Fibroblast of mammary gland (primary cell): ENCODE results near the gene RNASE7.

ENCODE experiments used
- DNase-seq: peaks from one replicate; pipeline ENCODE4 v3.0.0-alpha.2; 2010; ENCODE audit warnings: low read depth
- H3K4me3 ChIP-seq: 2 replicates; pipeline ENCODE4 v1.5.1; 2011; ENCODE audit warnings: low read depth, mild to moderate bottlenecking, low read length, moderate library complexity; ENCODE audit not compliant: control insufficient read depth
- CTCF ChIP-seq: conservative IDR thresholded peaks from 2 replicates; pipeline ENCODE4 v1.5.1; 2011; ENCODE audit warnings: low read depth, low read length, inconsistent platforms; ENCODE audit not compliant: control insufficient read depth, insufficient read depth

RNASE7 gene

GRCh38 chr14:21090194-21090939, 48.2 kb downstream of the RNASE7 start:
- DNase-seq: no peak
- peak; percentile 46 for TF ChIP-seq CTCF
- H3K4me3 ChIP-seq: no peak overlapping the region

DNA sequence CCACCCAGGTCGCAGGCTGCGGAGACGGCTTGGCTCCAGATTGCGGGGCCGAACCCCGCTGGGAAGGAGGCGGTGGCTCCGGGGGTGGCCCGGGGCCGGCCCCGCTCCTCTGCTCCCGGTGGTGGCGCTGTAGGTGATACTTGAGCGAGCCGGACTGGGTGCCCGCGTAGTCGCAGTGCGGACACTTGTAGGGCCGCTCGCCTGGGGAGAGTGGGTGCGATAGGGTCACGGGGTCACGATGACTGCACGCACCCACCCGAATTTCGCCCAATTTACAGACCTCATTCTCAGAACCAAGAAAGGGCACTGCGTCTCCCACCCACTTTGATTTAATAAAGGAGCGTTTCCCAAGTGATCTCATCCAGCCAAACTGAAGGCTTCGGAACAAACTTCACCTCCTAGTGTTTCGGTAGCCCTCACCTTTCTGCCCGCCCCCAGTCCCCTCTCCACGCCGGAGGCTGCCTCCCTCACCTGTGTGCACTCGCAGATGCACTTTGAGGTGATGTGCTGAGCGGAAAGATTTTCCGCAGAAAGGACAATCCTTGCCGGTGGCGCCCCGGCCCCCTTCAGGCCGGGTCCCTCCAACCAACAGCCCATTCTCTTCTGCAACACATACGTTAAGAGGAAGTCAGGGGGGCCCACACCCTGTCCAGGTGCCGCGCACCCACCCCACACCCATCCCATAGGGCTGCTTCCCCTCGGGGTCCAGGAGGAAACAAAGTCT, 48.9 kb downstream of the RNASE7 start:
- TF ChIP-seq CTCF: no peak
- no peak for DNase-seq
- no peak overlapping the region for H3K4me3 ChIP-seq

- no peak for DNase-seq
- TF ChIP-seq CTCF: no peak
- H3K4me3 ChIP-seq: no peak overlapping the region
These were observed 49.7 kb downstream of the RNASE7 start for GRCh38 chr14:21091821-21092272.

DNA sequence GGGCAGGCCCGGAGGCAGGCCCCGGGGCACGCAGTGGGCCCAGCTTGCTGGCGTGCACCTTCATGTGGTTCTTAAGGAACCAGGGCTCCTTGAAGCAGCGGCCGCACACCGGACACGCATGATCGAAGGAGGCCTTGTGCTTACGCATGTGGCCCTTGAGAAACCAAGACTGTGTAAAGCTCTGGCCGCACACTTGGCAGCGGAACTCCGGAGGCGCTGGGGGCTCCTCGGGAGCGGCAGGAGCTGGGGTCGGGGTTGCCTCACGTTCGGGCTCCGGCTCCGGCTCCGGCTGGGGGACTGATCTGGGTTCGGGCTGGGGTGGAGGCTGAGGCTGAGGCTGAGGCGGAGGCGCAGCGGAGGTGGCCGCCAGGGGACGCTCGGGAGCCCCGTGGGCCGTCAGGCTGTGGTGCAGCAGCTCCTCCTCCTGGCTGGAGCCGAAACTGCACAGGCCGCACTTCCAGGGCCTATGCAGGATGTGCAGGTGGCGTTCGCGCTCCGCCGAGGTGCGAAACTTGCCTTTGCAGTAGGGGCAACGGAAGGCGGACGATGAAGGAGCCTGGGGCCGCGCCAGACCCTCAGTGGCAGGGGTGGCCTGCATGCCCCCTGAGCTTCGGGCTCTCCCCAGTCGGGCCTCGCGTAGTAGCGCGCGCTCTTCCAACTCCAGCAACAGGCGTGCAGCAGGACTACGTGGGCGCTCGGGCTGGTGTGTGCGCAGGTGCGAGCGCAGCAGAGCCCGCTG, 50.3 kb downstream of the RNASE7 start:
- peak; percentile 71 for DNase-seq
- peak; percentile 99 for TF ChIP-seq CTCF
- no peak overlapping the region for H3K4me3 ChIP-seq

DNA sequence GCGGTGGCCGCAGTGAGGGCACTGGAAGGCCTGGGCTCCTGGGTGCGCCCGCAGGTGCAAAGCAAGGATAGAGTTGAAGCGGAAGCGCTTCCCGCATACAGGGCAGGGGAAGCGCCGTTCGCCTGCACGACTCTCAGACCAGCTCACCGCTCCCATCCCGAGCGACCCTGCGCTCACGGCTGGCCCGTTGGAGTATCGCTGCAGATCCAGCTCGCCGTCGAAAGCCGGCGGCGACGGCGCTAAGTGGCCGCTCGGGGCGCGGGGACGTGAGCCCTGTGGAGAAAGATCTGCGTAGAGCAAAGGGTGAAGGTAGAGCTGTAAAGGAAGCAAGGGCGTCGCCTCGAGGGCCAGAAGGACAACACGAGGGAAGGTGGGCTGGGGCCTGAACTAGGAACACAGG, 50.9 kb downstream of the RNASE7 start:
- no peak for DNase-seq
- TF ChIP-seq CTCF: no peak
- H3K4me3 ChIP-seq: no peak overlapping the region
